NB4 (cell line): ENCODE data around the gene THOC6.
"Not testable (repeated sequence)": the region's sequence is repeated elsewhere in the genome, so short reads cannot be mapped to it uniquely, and the experiment has no call there.

Experiments used
- MYC ChIP-seq: IDR thresholded peaks from 2 replicates; pipeline ENCODE4 v1.6.1; 2011; ENCODE audit warnings: low read depth, low read length
- POLR2A ChIP-seq: IDR thresholded peaks from 2 replicates; pipeline ENCODE4 v1.6.1; 2011; ENCODE audit warnings: mild to moderate bottlenecking; ENCODE audit not compliant: insufficient read length; ENCODE audit errors: extremely low read depth
- TF ChIP-seq, protein P1 (sequence below): IDR thresholded peaks from one replicate; pipeline ENCODE4 v1.5.1; 2012; ENCODE audit warnings: low read depth, low read length
- TF ChIP-seq, protein P2 (sequence below): IDR thresholded peaks from 2 replicates; pipeline ENCODE4 v1.6.1; 2011; ENCODE audit warnings: low read depth, low read length

DNA sequence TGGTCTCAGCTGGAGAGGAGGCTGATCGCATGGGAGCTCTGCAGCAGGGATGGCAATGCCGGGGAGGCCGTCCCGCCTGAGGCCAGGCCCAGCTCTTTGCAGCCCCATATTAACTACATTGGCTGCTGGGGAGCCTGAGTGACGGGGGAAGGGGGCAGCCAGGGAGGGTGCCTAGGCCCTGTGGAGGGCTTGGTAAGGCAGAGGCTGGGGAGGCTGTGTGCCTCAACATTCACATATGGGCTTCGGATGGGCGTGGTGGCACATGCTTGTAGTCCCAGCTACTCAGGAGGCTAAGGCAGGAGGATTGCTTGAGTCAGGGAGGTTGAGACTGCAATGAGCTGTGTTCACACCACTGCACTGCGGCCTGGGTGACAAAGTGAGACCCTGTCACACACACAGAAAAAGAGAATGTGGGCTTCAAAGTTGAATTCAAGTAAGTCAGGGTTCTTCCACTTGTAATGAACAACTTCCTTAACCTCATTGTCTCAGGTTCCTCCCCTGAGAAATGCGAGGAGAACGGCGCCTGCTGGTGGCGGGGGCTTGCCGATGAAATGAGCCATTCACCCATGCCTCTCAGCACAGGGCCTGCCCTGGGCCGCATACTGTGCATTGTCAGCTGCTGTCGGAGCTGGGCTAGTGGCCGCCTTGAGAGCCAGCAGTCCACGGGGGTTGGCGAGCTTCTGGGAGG lies 48.9 kb downstream of the THOC6 start:
- TF ChIP-seq, protein P1, sequence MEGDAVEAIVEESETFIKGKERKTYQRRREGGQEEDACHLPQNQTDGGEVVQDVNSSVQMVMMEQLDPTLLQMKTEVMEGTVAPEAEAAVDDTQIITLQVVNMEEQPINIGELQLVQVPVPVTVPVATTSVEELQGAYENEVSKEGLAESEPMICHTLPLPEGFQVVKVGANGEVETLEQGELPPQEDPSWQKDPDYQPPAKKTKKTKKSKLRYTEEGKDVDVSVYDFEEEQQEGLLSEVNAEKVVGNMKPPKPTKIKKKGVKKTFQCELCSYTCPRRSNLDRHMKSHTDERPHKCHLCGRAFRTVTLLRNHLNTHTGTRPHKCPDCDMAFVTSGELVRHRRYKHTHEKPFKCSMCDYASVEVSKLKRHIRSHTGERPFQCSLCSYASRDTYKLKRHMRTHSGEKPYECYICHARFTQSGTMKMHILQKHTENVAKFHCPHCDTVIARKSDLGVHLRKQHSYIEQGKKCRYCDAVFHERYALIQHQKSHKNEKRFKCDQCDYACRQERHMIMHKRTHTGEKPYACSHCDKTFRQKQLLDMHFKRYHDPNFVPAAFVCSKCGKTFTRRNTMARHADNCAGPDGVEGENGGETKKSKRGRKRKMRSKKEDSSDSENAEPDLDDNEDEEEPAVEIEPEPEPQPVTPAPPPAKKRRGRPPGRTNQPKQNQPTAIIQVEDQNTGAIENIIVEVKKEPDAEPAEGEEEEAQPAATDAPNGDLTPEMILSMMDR = not testable (repeated sequence)
- TF ChIP-seq MYC, POLR2A: not testable (repeated sequence)
- TF ChIP-seq, protein P2, sequence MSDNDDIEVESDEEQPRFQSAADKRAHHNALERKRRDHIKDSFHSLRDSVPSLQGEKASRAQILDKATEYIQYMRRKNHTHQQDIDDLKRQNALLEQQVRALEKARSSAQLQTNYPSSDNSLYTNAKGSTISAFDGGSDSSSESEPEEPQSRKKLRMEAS = not testable (repeated sequence)
